IPS DF 6.9 (cell line): Measurements from ENCODE around the gene CPO.
"Not testable (repeated sequence)": the region's sequence is repeated elsewhere in the genome, so short reads cannot be mapped to it uniquely, and the experiment has no call there.

Source experiments
- DNase-seq: peaks from one replicate; pipeline ENCODE4 v3.0.0-alpha.2; 2013; ENCODE audit warnings: low read depth, low spot score
- H3K27ac ChIP-seq: one replicate; pipeline ENCODE4 v1.5.1; 2013; ENCODE audit warnings: low read length, control low read depth
- H3K27me3 ChIP-seq: 2 replicates; pipeline ENCODE4 v1.6.1; 2013; ENCODE audit warnings: mild to moderate bottlenecking, low read length; ENCODE audit not compliant: control insufficient read depth, insufficient read depth
- H3K36me3 ChIP-seq: 2 replicates; pipeline ENCODE4 v1.6.1; 2013; ENCODE audit warnings: low read length; ENCODE audit not compliant: control insufficient read depth, insufficient read depth
- H3K4me1 ChIP-seq: 2 replicates; pipeline ENCODE4 v1.6.1; 2013; ENCODE audit warnings: low read length; ENCODE audit not compliant: control insufficient read depth, insufficient read depth
- H3K4me3 ChIP-seq: 2 replicates; pipeline ENCODE4 v1.5.1; 2013; ENCODE audit warnings: mild to moderate bottlenecking, low read length
- H3K9me3 ChIP-seq: 2 replicates; pipeline ENCODE4 v1.6.1; 2013; ENCODE audit warnings: low read length, inconsistent platforms; ENCODE audit not compliant: control insufficient read depth, insufficient read depth
- WGBS: extraction: QIAGEN DNeasy Blood & Tissue Kit; methylation state at CpG from one replicate; pipeline ENCODE4 v1.1.7; 2013; ENCODE audit warnings: mixed read lengths, missing lambda C conversion rate; ENCODE audit not compliant: insufficient read length, insufficient coverage; 5-methylcytosine and 5-hydroxymethylcytosine counted together

CPO gene

GRCh38 chr2:206937555-206937954 is 1.8 kb upstream of the CPO start:
- H3K4me1 ChIP-seq = no peaks in the 10 kb centered on the region
- H3K9me3 ChIP-seq = no peaks in the 10 kb centered on the region
- H3K36me3 ChIP-seq = no peaks in the 10 kb centered on the region
- H3K27me3 ChIP-seq = no peaks in the 10 kb centered on the region
- H3K4me3 ChIP-seq = no peak overlapping the region
- no peak for DNase-seq
- no CpG with 5 or more reads among the region's 6 CpGs for whole genome bisulfite sequencing
- no peak overlapping the region for H3K27ac ChIP-seq

DNA sequence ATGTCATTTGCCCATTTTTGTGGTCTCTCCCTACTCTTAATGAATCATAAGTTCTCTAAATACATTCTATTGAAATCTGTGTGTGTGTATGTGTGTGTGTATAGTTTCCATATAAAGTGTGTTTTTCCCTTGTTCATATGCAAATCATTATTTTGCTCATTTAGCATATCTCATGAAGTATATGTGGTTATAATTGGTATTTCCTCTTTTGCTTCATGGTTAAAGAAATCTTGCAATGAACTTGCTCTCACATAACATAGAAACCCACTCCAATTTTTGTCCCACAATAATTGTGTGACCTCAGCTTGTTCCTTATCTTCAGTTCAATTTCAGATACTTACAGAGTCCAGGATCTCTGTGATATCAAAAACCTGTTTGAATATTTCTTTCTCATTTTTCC is 1.2 kb downstream of the CPO start:
- H3K4me1 ChIP-seq = peaks cover 2% of the 10 kb centered on the region
- no peak overlapping the region for H3K27ac ChIP-seq
- no peak for DNase-seq
- no peaks in the 10 kb centered on the region for H3K27me3 ChIP-seq
- H3K4me3 ChIP-seq = no peak overlapping the region
- H3K36me3 ChIP-seq = no peaks in the 10 kb centered on the region
- H3K9me3 ChIP-seq = no peaks in the 10 kb centered on the region

- Histone ChIP-seq H3K36me3 (no peaks in the 10 kb centered on the region), H3K9me3 (no peaks in the 10 kb centered on the region), H3K27me3 (no peaks in the 10 kb centered on the region), H3K27ac (no peak overlapping the region), H3K4me1 (peaks cover 2% of the 10 kb centered on the region), H3K4me3 (no peak overlapping the region)
- no peak for DNase-seq
- no CpG with 5 or more reads among the region's 2 CpGs for WGBS
Observed at GRCh38 chr2:206942592-206943478, 3.5 kb downstream of the CPO start.

- H3K4me1 ChIP-seq, H3K9me3 ChIP-seq, H3K27ac ChIP-seq, H3K27me3 ChIP-seq, H3K4me3 ChIP-seq, H3K36me3 ChIP-seq, DNase-seq: not testable (repeated sequence)
- no CpG with 5 or more reads among the region's 2 CpGs for WGBS
Observed at GRCh38 chr2:206953404-206953803, 14.1 kb downstream of the CPO start.

DNA sequence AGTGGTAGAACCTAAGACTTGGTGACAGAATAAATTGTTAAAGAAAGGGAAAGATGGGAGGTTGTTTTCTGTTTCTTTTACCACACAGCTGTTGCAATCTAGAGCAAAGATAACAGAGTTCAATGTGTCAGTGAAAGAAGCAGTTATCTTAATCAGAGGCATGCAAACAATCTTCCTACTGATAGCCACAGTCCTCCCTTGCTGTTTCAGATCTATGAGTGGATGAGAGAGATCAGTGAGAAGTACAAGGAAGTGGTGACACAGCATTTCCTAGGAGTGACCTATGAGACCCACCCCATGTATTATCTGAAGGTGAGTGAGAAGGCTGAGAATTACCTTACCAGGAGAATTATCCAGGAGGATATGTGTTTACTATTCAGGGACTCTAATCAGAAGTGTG is 15.9 kb downstream of the CPO start:
- Histone ChIP-seq H3K27ac (no peak overlapping the region), H3K4me1 (no peaks in the 10 kb centered on the region), H3K4me3 (no peak overlapping the region), H3K9me3 (peaks cover 2% of the 10 kb centered on the region; the same call in 1 of the 2 replicates), H3K36me3 (no peaks in the 10 kb centered on the region), H3K27me3 (no peaks in the 10 kb centered on the region)
- no peak for DNase-seq

DNA sequence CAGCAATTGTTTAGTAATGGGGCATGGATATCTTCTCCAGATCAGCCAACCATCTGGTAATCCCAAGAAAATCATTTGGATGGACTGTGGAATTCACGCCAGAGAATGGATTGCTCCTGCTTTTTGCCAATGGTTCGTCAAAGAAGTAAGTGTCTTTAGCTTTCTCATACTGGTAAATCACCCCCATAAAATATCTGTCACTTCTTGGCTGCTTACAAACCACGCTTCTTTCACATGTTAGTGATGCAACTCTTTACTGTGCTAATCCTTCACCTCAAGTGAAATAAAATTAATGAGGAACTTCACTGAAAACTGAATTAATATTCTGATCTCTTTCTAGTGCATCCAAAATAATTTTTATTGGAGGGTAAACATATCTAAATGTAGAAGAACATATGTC is 18.9 kb downstream of the CPO start:
- no peak for DNase-seq
- H3K27me3 ChIP-seq = no peaks in the 10 kb centered on the region
- no peak overlapping the region for H3K4me3 ChIP-seq
- no CpG with 5 or more reads among the region's 3 CpGs for WGBS
- no peaks in the 10 kb centered on the region for H3K36me3 ChIP-seq
- no peaks in the 10 kb centered on the region for H3K4me1 ChIP-seq
- no peak overlapping the region for H3K27ac ChIP-seq
- peaks cover 2% of the 10 kb centered on the region; the same call in 1 of the 2 replicates for H3K9me3 ChIP-seq

GRCh38 chr2:206962966-206963365 is 23.6 kb downstream of the CPO start:
- no peaks in the 10 kb centered on the region for H3K4me1 ChIP-seq
- no peaks in the 10 kb centered on the region for H3K27me3 ChIP-seq
- H3K4me3 ChIP-seq = no peak overlapping the region
- H3K36me3 ChIP-seq = no peaks in the 10 kb centered on the region
- no CpG with 5 or more reads among the region's 4 CpGs for WGBS
- H3K9me3 ChIP-seq = no peaks in the 10 kb centered on the region
- H3K27ac ChIP-seq = no peak overlapping the region
- DNase-seq = no peak

DNA sequence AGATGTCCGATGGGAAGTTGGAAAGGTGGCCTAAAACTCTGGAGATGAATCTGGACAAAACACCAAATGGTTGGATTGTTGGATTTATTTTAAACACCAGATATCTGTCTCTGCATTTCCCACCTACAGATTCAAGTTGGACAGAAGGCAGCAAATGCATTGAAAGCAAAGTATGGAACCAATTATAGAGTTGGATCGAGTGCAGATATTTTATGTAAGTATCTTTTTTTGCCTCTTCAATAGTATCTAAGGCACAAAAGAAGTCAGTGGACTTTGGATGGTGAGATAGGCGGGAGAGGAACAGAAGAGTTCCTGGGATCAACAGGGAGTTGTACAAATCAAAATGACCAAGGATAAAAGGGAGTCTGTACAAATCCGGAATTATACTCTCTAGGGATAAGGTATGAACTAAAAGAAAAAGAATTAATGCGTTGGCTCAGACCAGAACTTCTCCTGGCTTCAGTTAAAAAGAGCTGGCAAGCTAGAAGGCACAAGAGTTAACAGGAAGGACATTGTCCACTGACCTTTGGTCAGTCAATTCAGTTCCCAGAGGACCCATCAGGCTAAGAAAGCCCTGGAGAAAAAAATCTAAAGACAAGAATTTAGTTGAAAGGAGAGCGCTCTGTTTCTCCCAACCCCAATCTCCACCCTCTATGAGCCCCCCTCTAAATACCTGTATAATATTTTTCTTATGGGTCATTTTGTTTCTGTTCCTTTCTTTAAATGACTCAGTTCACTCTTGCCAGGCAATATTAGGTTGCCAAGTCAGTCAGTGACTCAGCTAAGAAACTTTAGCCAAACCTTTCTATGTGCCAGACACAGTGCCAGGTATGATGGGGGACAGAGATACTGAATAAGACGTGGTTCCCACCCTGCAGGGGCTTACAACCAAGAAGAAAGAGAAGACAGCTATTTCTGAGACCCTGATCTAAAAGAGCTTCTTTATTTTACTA is 29.1 kb downstream of the CPO start:
- Histone ChIP-seq H3K36me3 (no peaks in the 10 kb centered on the region), H3K27ac (no peak overlapping the region), H3K4me1 (0 out of 2 replicates have a peak, but pooled peaks cover 1% of the 10 kb centered on the region), H3K9me3 (no peaks in the 10 kb centered on the region), H3K4me3 (no peak overlapping the region), H3K27me3 (no peaks in the 10 kb centered on the region)
- no peak for DNase-seq
- WGBS = no CpG with 5 or more reads among the region's 7 CpGs

DNA sequence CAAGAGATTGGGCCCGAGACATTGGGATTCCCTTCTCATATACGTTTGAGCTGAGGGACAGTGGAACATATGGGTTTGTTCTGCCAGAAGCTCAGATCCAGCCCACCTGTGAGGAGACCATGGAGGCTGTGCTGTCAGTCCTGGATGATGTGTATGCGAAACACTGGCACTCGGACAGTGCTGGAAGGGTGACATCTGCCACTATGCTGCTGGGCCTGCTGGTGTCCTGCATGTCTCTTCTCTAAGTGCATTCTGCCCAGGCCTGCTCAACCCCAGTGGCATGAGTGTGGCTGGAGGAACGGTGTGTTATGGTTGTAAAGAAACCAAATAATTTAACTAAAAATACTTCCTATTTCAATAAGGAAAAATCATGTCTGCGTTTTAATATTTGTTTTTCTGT is 29.9 kb downstream of the CPO start:
- H3K27ac ChIP-seq = no peak overlapping the region
- H3K9me3 ChIP-seq = no peaks in the 10 kb centered on the region
- H3K36me3 ChIP-seq = no peaks in the 10 kb centered on the region
- H3K4me1 ChIP-seq = 0 out of 2 replicates have a peak, but pooled peaks cover 1% of the 10 kb centered on the region
- DNase-seq = no peak
- no peak overlapping the region for H3K4me3 ChIP-seq
- WGBS = no CpG with 5 or more reads among the region's 6 CpGs
- no peaks in the 10 kb centered on the region for H3K27me3 ChIP-seq

- Histone ChIP-seq H3K27ac (no peak overlapping the region), H3K9me3 (no peaks in the 10 kb centered on the region), H3K36me3 (no peaks in the 10 kb centered on the region), H3K27me3 (no peaks in the 10 kb centered on the region), H3K4me1 (0 out of 2 replicates have a peak, but pooled peaks cover 1% of the 10 kb centered on the region), H3K4me3 (no peak overlapping the region)
- no peak for DNase-seq
- no CpG with 5 or more reads among the region's 7 CpGs for WGBS
Observed at GRCh38 chr2:206970589-206971360, 31.5 kb downstream of the CPO start.
